H9 (cell line): ENCODE measurements around the gene EZH1. TPM values are rescaled to one million over a fixed set of nuclear protein-coding genes. Genes with fewer than 3 reads are reported as not detected.

Experiments
- DNase-seq: peaks from one replicate; pipeline ENCODE4 v3.0.0-alpha.2; 2017
- H2AFZ ChIP-seq: one replicate; pipeline ENCODE4 v1.6.1; 2013; ENCODE audit warnings: mild to moderate bottlenecking, low read length, control low read depth, moderate library complexity
- H2AK5ac ChIP-seq: 2 replicates; pipeline ENCODE4 v1.6.1; 2013; ENCODE audit warnings: low read length, control low read depth, mixed read lengths; ENCODE audit not compliant: insufficient read length
- H2BK120ac ChIP-seq: one replicate; pipeline ENCODE4 v1.6.1; 2013; ENCODE audit warnings: low read depth, mild to moderate bottlenecking, low read length, control low read depth, inconsistent platforms; ENCODE audit not compliant: poor library complexity, severe bottlenecking
- H2BK12ac ChIP-seq: 2 replicates; pipeline ENCODE4 v1.6.1; 2013; ENCODE audit warnings: low read length, control low read depth, mixed read lengths, low read depth; ENCODE audit not compliant: insufficient read length
- H2BK15ac ChIP-seq: 2 replicates; pipeline ENCODE4 v1.6.1; 2013; ENCODE audit warnings: low read depth, low read length, control low read depth
- H2BK20ac ChIP-seq: one replicate; pipeline ENCODE4 v1.6.1; 2013; ENCODE audit warnings: low read depth, mild to moderate bottlenecking, low read length, control low read depth, inconsistent platforms; ENCODE audit not compliant: poor library complexity, severe bottlenecking
- H2BK5ac ChIP-seq: 2 replicates; pipeline ENCODE4 v1.6.1; 2013; ENCODE audit warnings: low read length, control low read depth, mixed read lengths; ENCODE audit not compliant: insufficient read length
- H3K14ac ChIP-seq: 2 replicates; pipeline ENCODE4 v1.6.1; 2013; ENCODE audit warnings: low read length, control low read depth; ENCODE audit not compliant: insufficient read depth
- H3K18ac ChIP-seq: 2 replicates; pipeline ENCODE4 v1.6.1; 2013; ENCODE audit warnings: low read depth, mild to moderate bottlenecking, mixed read lengths, low read length, control low read depth; ENCODE audit not compliant: insufficient read length
- H3K23ac ChIP-seq: 2 replicates; pipeline ENCODE4 v1.6.1; 2013; ENCODE audit warnings: low read length, control low read depth, mixed read lengths, low read depth; ENCODE audit not compliant: insufficient read length
- H3K23me2 ChIP-seq: 2 replicates; pipeline ENCODE4 v1.6.1; 2013; ENCODE audit warnings: low read depth, mild to moderate bottlenecking, mixed read lengths, low read length, control low read depth; ENCODE audit not compliant: insufficient read length, poor library complexity, severe bottlenecking
- H3K27ac ChIP-seq: 2 replicates; pipeline ENCODE4 v1.5.1; 2013; ENCODE audit warnings: low read length, control low read depth, mixed read lengths, low read depth; ENCODE audit not compliant: insufficient read length
- H3K27me3 ChIP-seq: 2 replicates; pipeline ENCODE4 v1.6.1; 2013; ENCODE audit warnings: low read length, control low read depth, inconsistent platforms; ENCODE audit not compliant: insufficient read depth
- H3K4ac ChIP-seq: 2 replicates; pipeline ENCODE4 v1.6.1; 2013; ENCODE audit warnings: low read depth, mild to moderate bottlenecking, control low read depth, inconsistent platforms, low read length, moderate library complexity
- H3K4me1 ChIP-seq: 2 replicates; pipeline ENCODE4 v1.6.1; 2013; ENCODE audit warnings: low read length, control low read depth, inconsistent platforms; ENCODE audit not compliant: insufficient read depth
- H3K4me2 ChIP-seq: 2 replicates; pipeline ENCODE4 v1.6.1; 2013; ENCODE audit warnings: low read length, control low read depth, mixed read lengths; ENCODE audit not compliant: insufficient read length, insufficient read depth
- H3K56ac ChIP-seq: 2 replicates; pipeline ENCODE4 v1.6.1; 2013; ENCODE audit warnings: low read depth, mild to moderate bottlenecking, mixed read lengths, low read length, control low read depth; ENCODE audit not compliant: insufficient read length
- H3K79me1 ChIP-seq: 2 replicates; pipeline ENCODE4 v1.6.1; 2013; ENCODE audit warnings: low read depth, mild to moderate bottlenecking, moderate library complexity, low read length, control low read depth, inconsistent platforms; ENCODE audit not compliant: insufficient read depth, poor library complexity, severe bottlenecking
- H3K79me2 ChIP-seq: 2 replicates; pipeline ENCODE4 v1.6.1; 2013; ENCODE audit warnings: low read length, control low read depth, inconsistent platforms; ENCODE audit not compliant: insufficient read depth
- H3K9ac ChIP-seq: 2 replicates; pipeline ENCODE4 v1.6.1; 2013; ENCODE audit warnings: low read length, control low read depth, mixed read lengths; ENCODE audit not compliant: insufficient read length; ENCODE audit errors: extremely low read depth
- H3K9me3 ChIP-seq: one replicate; pipeline ENCODE4 v1.6.1; 2013; ENCODE audit warnings: low read depth, low read length, inconsistent platforms; ENCODE audit not compliant: control insufficient read depth
- H3T11ph ChIP-seq: one replicate; pipeline ENCODE4 v1.6.1; 2013; ENCODE audit warnings: mild to moderate bottlenecking, low read length, control low read depth, inconsistent platforms
- H4K20me1 ChIP-seq: one replicate; pipeline ENCODE4 v1.6.1; 2013; ENCODE audit not compliant: control insufficient read depth, insufficient read length, insufficient read depth
- H4K5ac ChIP-seq: 2 replicates; pipeline ENCODE4 v1.6.1; 2013; ENCODE audit warnings: low read depth, mild to moderate bottlenecking, mixed read lengths, low read length, control low read depth; ENCODE audit not compliant: insufficient read length
- H4K8ac ChIP-seq: replicated peaks from 2 replicates; pipeline ENCODE4 v1.6.1; 2013; ENCODE audit warnings: low read length, control low read depth, mixed read lengths, low read depth; ENCODE audit not compliant: insufficient read length
- H4K91ac ChIP-seq: 2 replicates; pipeline ENCODE4 v1.6.1; 2013; ENCODE audit warnings: low read depth, mild to moderate bottlenecking, moderate library complexity, mixed read lengths, low read length, control low read depth; ENCODE audit not compliant: insufficient read length
- H3K27ac Mint-ChIP-seq, 3 experiments: 2 replicates in 2 of 3; 3 replicates in 1 of 3; pipeline ENCODE4 v1.8.0; 2020 to 2021; ENCODE audit warnings: mixed read lengths in 3 of 3, mild to moderate bottlenecking in 1 of 3, moderate library complexity in 1 of 3
- H3K27me3 Mint-ChIP-seq: 2 replicates; pipeline ENCODE4 v1.8.0; 2021; ENCODE audit warnings: low read depth, mild to moderate bottlenecking, moderate library complexity, mixed read lengths
- H3K36me3 Mint-ChIP-seq, 3 experiments: 2 replicates in 2 of 3; 3 replicates in 1 of 3; pipeline ENCODE4 v1.8.0; 2020 to 2021; ENCODE audit warnings: low read depth in 3 of 3, mixed read lengths in 3 of 3; ENCODE audit not compliant: insufficient read depth in 1 of 3
- H3K4me1 Mint-ChIP-seq, 2 experiments: 2 replicates each; pipeline ENCODE4 v1.8.0; 2020; ENCODE audit warnings: mixed read lengths in 2 of 2
- H3K4me3 Mint-ChIP-seq, 2 experiments: 2 replicates in 1 of 2; 3 replicates in 1 of 2; pipeline ENCODE4 v1.8.0; 2020 to 2021; ENCODE audit warnings: mild to moderate bottlenecking in 2 of 2, mixed read lengths in 2 of 2, moderate library complexity in 1 of 2
- H3K9me3 Mint-ChIP-seq, 2 experiments: 2 replicates in 1 of 2; 3 replicates in 1 of 2; pipeline ENCODE4 v1.8.0; 2020; ENCODE audit warnings: mild to moderate bottlenecking in 2 of 2, mixed read lengths in 2 of 2, moderate library complexity in 1 of 2
- WGBS: extraction: QIAGEN DNeasy Blood & Tissue Kit; methylation state at CpG from one replicate; pipeline ENCODE4 v1.1.7; 2013; ENCODE audit warnings: missing lambda C conversion rate, low lambda C conversion rate, mixed read lengths; ENCODE audit not compliant: insufficient read length; ENCODE audit errors: extremely low coverage; 5-methylcytosine and 5-hydroxymethylcytosine counted together
- total RNA-seq: library from RNA; stranded (reverse); gene quantifications from 2 replicates; pipeline ENCODE4 v1.2.1, GENCODE V29; 2021
- TF ChIP-seq, protein P1 (sequence below): fragments of 200-600 bp; sonication (generic); conservative IDR thresholded peaks from 3 replicates; pipeline ENCODE4 v1.8.0; 2021; ENCODE audit warnings: antibody characterized with exemption, mild to moderate bottlenecking

Gene EZH1
- total RNA-seq, 1 experiment from 2014 or later = 17.9 TPM

DNA sequence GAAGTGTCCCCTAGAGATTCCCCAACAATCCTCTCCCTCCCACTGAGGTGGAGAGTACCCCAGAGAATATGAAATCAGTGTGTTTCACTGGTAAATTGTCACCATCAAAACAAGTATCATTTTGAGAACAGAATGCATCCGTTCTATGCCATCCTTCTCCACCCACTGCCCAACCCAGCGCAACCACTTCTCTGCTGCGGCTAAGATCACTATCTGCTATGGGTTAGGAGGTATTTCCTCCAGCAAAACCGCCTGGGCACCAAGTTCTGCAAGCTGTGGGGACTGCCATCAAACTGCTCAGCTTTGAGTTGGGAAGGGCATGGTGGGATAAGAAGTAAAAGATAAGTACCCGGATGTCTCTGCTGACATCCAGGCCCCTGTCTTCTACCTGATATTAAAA, 38.1 kb downstream of the EZH1 start:
- H3K27ac Mint-ChIP-seq = no peak overlapping the region
- H2BK20ac ChIP-seq = no peak overlapping the region
- no CpG with 5 or more reads among the region's 5 CpGs for WGBS
- H3K4ac ChIP-seq = no peak overlapping the region
- H3K79me1 ChIP-seq = no peaks in the 10 kb centered on the region
- H3K18ac ChIP-seq = no peak overlapping the region
- no peak overlapping the region for H3K27ac ChIP-seq
- no peak overlapping the region for H2AFZ ChIP-seq
- no peaks in the 10 kb centered on the region for H3K27me3 ChIP-seq
- H3K4me1 ChIP-seq = no peaks in the 10 kb centered on the region
- H2AK5ac ChIP-seq = no peak overlapping the region
- H3K36me3 Mint-ChIP-seq = peaks cover 15 to 83% (median 70%) of the 10 kb centered on the region in 3 experiments; a peak in 6 of 7 replicates
- H3K4me1 Mint-ChIP-seq = no peaks in the 10 kb centered on the region
- no peaks in the 10 kb centered on the region for H3K9me3 ChIP-seq
- H4K20me1 ChIP-seq = no peaks in the 10 kb centered on the region
- H4K91ac ChIP-seq = no peak overlapping the region
- H3K4me2 ChIP-seq = no peak overlapping the region
- H3K9me3 Mint-ChIP-seq = no peaks in the 10 kb centered on the region
- no peak overlapping the region for H2BK5ac ChIP-seq
- TF ChIP-seq, protein P1, sequence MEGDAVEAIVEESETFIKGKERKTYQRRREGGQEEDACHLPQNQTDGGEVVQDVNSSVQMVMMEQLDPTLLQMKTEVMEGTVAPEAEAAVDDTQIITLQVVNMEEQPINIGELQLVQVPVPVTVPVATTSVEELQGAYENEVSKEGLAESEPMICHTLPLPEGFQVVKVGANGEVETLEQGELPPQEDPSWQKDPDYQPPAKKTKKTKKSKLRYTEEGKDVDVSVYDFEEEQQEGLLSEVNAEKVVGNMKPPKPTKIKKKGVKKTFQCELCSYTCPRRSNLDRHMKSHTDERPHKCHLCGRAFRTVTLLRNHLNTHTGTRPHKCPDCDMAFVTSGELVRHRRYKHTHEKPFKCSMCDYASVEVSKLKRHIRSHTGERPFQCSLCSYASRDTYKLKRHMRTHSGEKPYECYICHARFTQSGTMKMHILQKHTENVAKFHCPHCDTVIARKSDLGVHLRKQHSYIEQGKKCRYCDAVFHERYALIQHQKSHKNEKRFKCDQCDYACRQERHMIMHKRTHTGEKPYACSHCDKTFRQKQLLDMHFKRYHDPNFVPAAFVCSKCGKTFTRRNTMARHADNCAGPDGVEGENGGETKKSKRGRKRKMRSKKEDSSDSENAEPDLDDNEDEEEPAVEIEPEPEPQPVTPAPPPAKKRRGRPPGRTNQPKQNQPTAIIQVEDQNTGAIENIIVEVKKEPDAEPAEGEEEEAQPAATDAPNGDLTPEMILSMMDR = no peak
- no peak overlapping the region for H3T11ph ChIP-seq
- no peak overlapping the region for H3K23ac ChIP-seq
- no peaks in the 10 kb centered on the region for H3K79me2 ChIP-seq
- H3K9ac ChIP-seq = no peak overlapping the region
- H2BK15ac ChIP-seq = no peak overlapping the region
- H3K4me3 Mint-ChIP-seq = no peak overlapping the region
- no peak overlapping the region for H3K56ac ChIP-seq
- no peak overlapping the region for H4K5ac ChIP-seq
- no peak for DNase-seq
- no peak overlapping the region for H3K14ac ChIP-seq
- no peaks in the 10 kb centered on the region for H3K23me2 ChIP-seq
- H4K8ac ChIP-seq = no peak overlapping the region
- no peaks in the 10 kb centered on the region for H3K27me3 Mint-ChIP-seq
- no peak overlapping the region for H2BK12ac ChIP-seq
- H2BK120ac ChIP-seq = no peak overlapping the region
